Measurements from ENCODE around the gene NCAM1.

DNA sequence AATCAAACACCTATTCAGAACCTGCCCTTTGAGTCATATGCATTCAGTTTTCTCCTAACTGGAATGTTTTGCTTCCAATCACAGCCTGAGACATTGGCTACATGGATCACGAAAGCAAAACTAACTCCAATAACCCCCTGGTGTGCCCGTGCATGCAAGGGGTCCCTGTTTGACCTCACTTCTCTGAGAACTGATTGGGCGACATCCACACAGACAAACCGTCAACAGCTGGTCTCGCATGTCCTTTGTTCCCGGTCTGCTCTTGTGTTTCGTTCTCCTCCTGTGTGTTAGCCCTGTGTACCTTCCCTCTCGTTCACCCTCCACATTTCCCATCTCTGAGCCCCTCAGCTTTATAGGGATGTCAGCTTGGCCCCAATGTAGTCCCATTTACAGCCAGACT, 286.0 kb downstream of the NCAM1 start:
- TF ChIP-seq, protein P1, sequence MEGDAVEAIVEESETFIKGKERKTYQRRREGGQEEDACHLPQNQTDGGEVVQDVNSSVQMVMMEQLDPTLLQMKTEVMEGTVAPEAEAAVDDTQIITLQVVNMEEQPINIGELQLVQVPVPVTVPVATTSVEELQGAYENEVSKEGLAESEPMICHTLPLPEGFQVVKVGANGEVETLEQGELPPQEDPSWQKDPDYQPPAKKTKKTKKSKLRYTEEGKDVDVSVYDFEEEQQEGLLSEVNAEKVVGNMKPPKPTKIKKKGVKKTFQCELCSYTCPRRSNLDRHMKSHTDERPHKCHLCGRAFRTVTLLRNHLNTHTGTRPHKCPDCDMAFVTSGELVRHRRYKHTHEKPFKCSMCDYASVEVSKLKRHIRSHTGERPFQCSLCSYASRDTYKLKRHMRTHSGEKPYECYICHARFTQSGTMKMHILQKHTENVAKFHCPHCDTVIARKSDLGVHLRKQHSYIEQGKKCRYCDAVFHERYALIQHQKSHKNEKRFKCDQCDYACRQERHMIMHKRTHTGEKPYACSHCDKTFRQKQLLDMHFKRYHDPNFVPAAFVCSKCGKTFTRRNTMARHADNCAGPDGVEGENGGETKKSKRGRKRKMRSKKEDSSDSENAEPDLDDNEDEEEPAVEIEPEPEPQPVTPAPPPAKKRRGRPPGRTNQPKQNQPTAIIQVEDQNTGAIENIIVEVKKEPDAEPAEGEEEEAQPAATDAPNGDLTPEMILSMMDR (IDR thresholded peaks at IDR 0.05; ENCODE audit: insufficient read depth, low read length) = no peak
- TF ChIP-seq POLR2AphosphoS5 (IDR thresholded peaks at IDR 0.05; ENCODE audit: low read depth) = no peak

Measured in HL-60 (cell line).